NCI-H2196 (cell line): ENCODE data around the gene HOMER3.

Experiments
- DNase-seq: peaks from one replicate; lab custom pipeline; 2025; ENCODE audit not compliant: unreplicated experiment; lab: John Stamatoyannopoulos, UW

HOMER3 gene

GRCh38 chr19:18954094-18954493, 13.1 kb upstream of the HOMER3 start:
- no peak for DNase-seq

GRCh38 chr19:18952364-18953003, 11.5 kb upstream of the HOMER3 start:
- peak; percentile 40 for DNase-seq

- no peak for DNase-seq
Measured at GRCh38 chr19:18951721-18952281, 10.8 kb upstream of the HOMER3 start.

- no peak for DNase-seq
Measured at GRCh38 chr19:18949858-18950257, 8.8 kb upstream of the HOMER3 start.

GRCh38 chr19:18948976-18949356, 7.9 kb upstream of the HOMER3 start:
- no peak for DNase-seq

- no peak for DNase-seq
Measured at GRCh38 chr19:18948075-18948975, 7.3 kb upstream of the HOMER3 start.

- no peak for DNase-seq
Measured at GRCh38 chr19:18946918-18947317, 5.9 kb upstream of the HOMER3 start.

- no peak for DNase-seq
Measured at GRCh38 chr19:18946335-18946734, 5.3 kb upstream of the HOMER3 start.

DNA sequence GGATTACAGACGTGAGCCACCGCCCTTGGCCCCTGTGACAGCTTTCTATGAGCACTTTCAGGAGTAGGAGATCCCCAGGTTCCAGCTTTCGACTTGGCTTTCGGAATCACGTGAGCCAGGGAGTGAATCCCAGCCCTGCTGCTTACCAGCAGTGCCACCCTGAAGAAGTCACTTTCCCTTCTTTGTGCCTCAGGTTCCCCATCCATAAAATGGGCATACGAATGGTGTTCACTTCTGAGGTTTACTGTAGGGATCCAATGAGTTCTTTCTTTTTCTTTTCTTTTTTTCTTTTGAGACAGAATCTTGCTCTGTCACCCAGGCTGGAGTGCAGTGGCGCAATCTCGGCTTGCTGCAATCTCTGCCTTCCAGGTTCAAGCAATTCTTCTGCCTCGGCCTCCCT, 4.3 kb upstream of the HOMER3 start:
- DNase-seq = no peak

DNA sequence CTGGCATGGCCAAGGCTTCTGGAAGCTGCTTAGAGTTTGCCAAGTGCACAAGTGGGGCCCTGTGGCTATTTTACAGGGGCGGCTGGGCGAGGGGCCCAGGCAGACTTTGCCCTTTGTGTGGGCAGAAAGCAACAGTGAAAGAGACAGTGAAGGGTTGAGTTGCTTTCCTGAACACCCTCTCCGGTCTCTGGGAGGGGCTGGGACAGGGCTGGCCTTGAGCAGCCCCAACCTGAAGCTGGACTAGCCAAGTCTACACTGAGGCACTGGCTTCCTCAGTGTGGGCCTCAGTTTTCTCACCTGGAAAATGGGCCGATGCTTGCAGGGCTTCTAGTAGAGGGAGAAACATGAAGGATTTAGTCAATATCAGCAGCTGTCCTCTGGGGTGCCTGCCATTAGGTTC, 2.4 kb upstream of the HOMER3 start:
- no peak for DNase-seq

DNA sequence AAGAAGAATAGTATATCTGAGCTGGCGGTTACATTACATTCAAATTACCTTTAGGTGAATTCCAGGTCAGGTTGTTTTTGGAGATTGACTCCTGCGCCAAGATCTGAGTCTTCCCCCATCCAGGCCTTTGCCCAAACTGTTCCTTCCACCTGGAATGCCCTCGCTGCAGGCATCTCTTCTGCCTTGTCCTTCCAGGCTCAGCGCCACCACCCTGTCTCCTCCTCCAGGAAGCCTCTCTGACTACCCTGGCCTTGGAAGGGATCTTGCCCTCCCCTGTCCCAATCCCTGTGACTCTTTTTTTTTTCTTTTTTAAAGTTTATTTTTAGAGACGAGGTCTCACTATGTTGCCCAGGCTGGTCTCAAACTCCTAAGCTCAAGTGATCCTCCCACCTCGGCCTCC, 1.7 kb upstream of the HOMER3 start:
- no peak for DNase-seq

DNA sequence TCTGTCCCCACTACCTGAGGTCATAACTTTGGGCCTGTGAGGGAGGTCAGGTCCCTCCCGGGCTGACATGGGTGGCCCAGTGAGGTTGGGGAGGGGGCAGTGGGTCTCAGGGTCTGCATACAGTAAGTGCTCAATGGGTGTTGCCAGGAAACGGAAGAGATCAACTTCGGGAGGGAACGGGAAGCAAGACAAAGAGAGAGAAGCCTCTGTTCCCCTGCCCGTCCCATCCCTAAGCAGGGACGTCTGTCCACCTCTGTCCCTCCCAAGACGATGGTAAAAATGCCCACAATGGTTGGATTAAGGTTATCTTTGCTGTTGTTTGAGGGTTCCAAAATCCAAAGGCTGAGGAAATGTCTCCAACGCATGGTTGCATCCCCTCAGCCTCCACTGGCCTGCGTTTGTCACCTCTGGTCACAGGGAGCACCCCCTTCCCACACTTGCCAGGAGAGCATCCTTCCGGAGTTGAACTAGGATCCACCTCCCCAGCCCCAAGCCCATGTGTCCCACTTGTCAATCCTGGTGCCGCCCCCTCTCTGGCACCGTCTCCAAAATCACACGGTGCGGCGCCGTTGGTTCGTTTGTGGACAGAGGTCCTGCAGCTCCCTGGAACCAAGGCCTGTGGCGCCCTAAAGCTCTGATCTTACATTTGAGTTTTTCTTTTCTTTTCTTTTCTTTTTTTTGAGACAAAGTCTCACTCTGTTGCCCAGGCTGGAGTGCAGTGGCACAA, 774 bp upstream of the HOMER3 start:
- no peak for DNase-seq

DNA sequence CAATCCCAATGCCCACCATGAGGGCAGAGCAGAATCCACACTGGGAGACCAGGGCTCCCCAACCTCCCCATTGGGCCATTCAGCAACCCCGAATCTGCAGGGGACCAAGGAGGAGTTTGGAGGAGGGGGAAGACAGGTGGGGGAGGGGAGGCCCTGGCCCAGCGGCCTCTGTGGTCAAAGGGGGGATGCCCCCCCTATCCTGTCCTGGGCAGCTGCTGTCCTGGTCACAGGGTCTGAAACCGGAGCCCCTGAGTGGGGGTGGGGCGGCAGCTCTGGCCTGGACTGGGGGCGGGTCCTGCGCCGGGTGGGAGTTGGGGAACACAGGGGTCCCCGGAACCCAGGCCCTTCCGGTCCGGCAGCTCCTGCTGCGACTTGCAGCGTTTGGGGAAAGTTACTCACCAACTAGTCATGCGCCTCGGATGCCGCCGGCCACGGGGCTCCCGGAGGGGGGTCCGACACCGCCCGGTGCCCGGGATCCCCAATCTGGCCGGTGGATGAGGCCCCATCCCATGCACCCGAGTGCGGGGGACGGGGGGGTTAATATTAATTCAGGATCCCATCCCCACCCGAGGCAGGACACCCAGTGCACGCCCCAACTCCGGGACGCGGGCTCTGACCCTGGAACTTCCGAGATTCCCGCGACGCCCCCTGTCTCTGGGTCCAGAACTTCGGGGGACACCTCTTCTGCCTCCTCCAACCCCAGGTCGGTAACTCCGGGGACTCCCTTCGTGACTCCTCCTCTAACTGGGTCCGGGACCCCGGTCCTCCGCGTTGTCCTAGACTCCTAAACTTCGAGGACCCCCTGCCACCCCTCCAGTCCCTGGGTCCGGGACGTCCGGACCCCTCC, 872 bp downstream of the HOMER3 start:
- DNase-seq = peak; percentile 39

GRCh38 chr19:18939163-18939562, 1.9 kb downstream of the HOMER3 start:
- DNase-seq = no peak

DNA sequence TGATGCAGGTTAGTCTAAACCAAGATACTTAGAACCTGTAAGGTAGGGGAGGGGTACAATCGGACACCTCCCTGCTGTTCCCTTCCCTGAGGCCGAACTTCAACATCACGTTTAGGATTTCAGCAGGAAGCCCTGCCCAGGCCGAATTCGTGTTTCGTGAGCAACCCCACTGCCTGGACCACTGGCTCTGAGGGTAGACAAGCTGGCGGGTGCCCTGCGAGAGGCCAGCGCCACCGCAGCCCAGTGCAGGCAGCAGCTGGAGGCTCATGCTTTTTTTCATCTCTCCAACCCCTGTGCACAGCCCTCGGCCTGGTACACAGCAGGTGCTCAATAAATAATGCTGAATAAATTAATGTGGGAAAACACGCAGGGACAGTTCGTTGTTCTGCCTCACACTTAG, 7.7 kb downstream of the HOMER3 start:
- DNase-seq = no peak

DNA sequence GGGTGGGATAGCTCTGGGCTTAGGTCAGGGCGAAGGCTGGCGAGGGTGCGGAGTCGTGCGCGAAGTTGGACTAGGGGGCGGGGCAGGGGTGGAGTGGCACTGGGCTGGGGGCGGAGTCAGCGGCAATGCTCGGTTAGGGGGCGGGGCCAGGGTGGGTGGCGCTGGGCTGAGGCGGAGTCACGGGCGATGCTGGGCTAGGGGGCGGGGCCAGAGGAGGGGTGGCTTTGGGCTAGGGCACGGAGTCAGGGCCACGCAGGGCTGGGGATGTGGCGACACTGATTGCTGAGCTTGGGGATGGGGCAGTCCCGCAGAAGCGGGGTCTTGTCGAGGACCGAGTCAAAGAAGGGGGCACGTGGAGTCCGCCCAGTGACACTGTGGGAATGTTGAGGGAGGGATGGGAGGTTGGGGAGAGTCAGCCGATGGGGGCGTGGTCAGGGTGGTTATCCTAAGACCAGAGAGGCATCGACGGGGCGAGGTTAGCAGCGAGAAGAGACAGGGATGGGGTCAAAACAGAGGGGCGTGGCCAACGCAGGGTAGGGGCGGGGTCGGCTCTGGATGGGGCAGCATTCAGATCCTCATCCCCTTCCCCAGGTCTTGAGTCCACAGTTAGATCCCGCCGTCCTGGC, 8.7 kb downstream of the HOMER3 start:
- peak; percentile 47 for DNase-seq

DNA sequence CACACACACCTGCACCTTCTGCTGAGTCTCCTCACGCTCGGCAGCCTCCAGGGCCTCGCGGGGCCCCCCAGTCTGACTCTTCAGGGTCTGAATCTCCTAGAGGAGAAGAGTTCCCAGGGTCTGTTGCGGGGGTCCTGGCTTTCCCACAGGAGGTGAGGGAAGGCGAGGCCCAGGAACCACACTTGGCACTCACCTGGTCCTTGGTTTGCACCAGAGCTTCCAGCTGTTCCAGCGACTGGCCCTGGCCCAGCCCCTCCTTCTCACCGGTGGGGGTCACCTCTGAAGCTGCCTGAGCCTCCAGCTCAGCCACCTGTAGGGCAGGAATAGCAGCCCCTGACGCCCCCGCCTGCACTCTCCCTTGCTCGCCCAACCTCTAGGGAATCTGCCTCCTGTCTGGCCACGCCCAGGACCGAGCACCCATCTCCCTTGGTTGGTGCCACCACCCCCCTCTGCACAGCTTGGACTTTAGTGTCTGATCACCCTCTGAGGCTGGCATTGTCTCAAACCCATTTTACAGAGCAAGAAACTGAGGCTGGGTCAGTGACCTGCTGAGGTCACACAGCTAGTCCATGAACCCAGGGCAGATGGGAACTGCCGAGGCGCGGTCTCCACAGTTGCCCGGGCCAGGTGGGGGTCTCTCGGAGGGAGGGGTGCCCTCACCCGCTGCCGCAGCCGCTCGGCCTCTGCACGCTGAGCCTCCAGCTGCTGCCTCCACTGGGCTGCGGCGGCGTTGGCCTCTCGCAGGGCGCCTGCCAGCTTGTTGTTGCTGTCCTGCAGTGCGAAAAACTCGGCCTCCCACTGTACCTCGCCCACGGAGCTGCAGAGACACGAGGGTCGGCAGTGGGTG, 9.5 kb downstream of the HOMER3 start:
- no peak for DNase-seq

- no peak for DNase-seq
Measured at GRCh38 chr19:18929311-18929710, 11.7 kb downstream of the HOMER3 start.
